HCT116 (cell line): ENCODE results near the gene EPB41L4A. TPM values are rescaled to one million over a fixed set of nuclear protein-coding genes. Genes with fewer than 3 reads are reported as not detected.
A peak's percentile ranks its signal among the peaks of the same experiment; 100 is the strongest.

ENCODE experiments used
- ATAC-seq: fragments of 200-7000 bp; cut with Tn5 transposase; 2 replicates; pipeline ENCODE4 v1.9.1; 2020; ENCODE audit warnings: mild to moderate bottlenecking, moderate library complexity
- BruUV-seq: library from RNA; stranded (reverse); fragments of 400-500 nt; replicated peaks from 2 replicates; lab custom pipeline; 2021; lab: Mats Ljungman, UMichigan
- CTCF ChIA-PET: fragments of 300-600 bp; sonication (Branson Sonifier 250); formaldehyde crosslinking; loops from one replicate; lab custom pipeline; 2021; ENCODE audit warnings: antibody characterized with exemption; lab: Charles Lee
- POLR2A ChIA-PET: fragments of 300-600, 350-600 bp; sonication (Branson Sonifier 250); formaldehyde crosslinking; loops from one replicate; lab custom pipeline; 2021; ENCODE audit warnings: antibody characterized with exemption; lab: Charles Lee
- RAD21 ChIA-PET, 2 experiments: fragments of 300-600 bp; sonication (Branson Sonifier 250); formaldehyde crosslinking; loops; one replicate each; lab custom pipeline; 2023; ENCODE audit warnings: low total read pairs in 2 of 2; ENCODE audit not compliant: uncharacterized antibody in 2 of 2, unreplicated experiment in 2 of 2, low non-redundant PET in 1 of 2; lab: Charles Lee
- DNase-seq: peaks from one replicate; pipeline ENCODE4 v3.0.0-alpha.2; 2010; ENCODE audit warnings: low read depth, low spot score
- H2AFZ ChIP-seq: fragments of 200-600 bp; shearing (Covaris generic), sonication (generic); 2 replicates; pipeline ENCODE4 v1.6.1; 2017; ENCODE audit warnings: low read depth, mixed run types, mixed read lengths, antibody characterized with exemption, low read length; ENCODE audit not compliant: poor library complexity, severe bottlenecking
- H3K27ac ChIP-seq: 2 replicates; pipeline ENCODE4 v1.5.1; 2012; ENCODE audit warnings: low read depth, low read length
- H3K27me3 ChIP-seq: fragments of 200-600 bp; sonication (generic); 2 replicates; pipeline ENCODE4 v1.6.1; 2016; ENCODE audit warnings: mixed run types, low read length, mixed read lengths; ENCODE audit not compliant: insufficient read depth
- H3K36me3 ChIP-seq, 2 experiments: fragments of 200-500 bp in 1 of 2; fragments of 200-600 bp in 1 of 2; sonication (Bioruptor generic) in 1 of 2; sonication (generic) in 1 of 2; 2 replicates each; pipeline versions ENCODE4 v1.5.1 to v1.6.1; 2014 to 2016; ENCODE audit warnings: low read length in 2 of 2, inconsistent platforms in 1 of 2, mixed read lengths in 1 of 2, mixed run types in 1 of 2; ENCODE audit not compliant: insufficient read depth in 2 of 2, control insufficient read depth in 1 of 2
- H3K4me1 ChIP-seq, 2 experiments: fragments of 200-600 bp in 1 of 2; sonication (generic) in 1 of 2; 2 replicates each; pipeline versions ENCODE4 v1.5.1 to v1.6.1; 2012 to 2017; ENCODE audit warnings: low read length in 2 of 2, inconsistent platforms in 1 of 2, mild to moderate bottlenecking in 1 of 2, mixed read lengths in 1 of 2, mixed run types in 1 of 2, moderate library complexity in 1 of 2; ENCODE audit not compliant: insufficient read depth in 2 of 2, control insufficient read depth in 1 of 2
- H3K4me2 ChIP-seq: fragments of 200-600 bp; sonication (generic); 2 replicates; pipeline ENCODE4 v1.6.1; 2017; ENCODE audit warnings: mixed run types, low read length, mixed read lengths
- H3K4me3 ChIP-seq, 2 experiments: fragments of 200-600 bp in 1 of 2; sonication (generic) in 1 of 2; replicated peaks in 1 of 2; 2 replicates each; pipeline ENCODE4 v1.5.1; 2011 to 2016; ENCODE audit warnings: low read length in 2 of 2, control low read depth in 1 of 2, low read depth in 1 of 2, mild to moderate bottlenecking in 1 of 2, mixed read lengths in 1 of 2, mixed run types in 1 of 2
- H3K79me2 ChIP-seq: fragments of 200-600 bp; sonication (generic); 2 replicates; pipeline ENCODE4 v1.6.1; 2017; ENCODE audit warnings: mild to moderate bottlenecking, mixed run types, low read length, moderate library complexity, mixed read lengths; ENCODE audit not compliant: insufficient read depth
- H3K9ac ChIP-seq: fragments of 200-600 bp; sonication (generic); 2 replicates; pipeline ENCODE4 v1.6.1; 2016; ENCODE audit warnings: low read length, mixed read lengths
- H3K9me2 ChIP-seq: fragments of 200-600 bp; sonication (generic), shearing (Covaris generic); 2 replicates; pipeline ENCODE4 v1.6.1; 2017; ENCODE audit warnings: mixed run types, mild to moderate bottlenecking, moderate library complexity; ENCODE audit not compliant: insufficient read depth
- H3K9me3 ChIP-seq, 2 experiments: fragments of 200-500 bp in 1 of 2; fragments of 200-600 bp in 1 of 2; sonication (Bioruptor generic) in 1 of 2; sonication (generic) in 1 of 2; 2 replicates each; pipeline ENCODE4 v1.6.1; 2014 to 2017; ENCODE audit warnings: low read length in 2 of 2, mixed read lengths in 2 of 2, inconsistent platforms in 1 of 2, low read depth in 1 of 2, mild to moderate bottlenecking in 1 of 2, mixed run types in 1 of 2, moderate library complexity in 1 of 2; ENCODE audit not compliant: control insufficient read depth in 1 of 2, insufficient read depth in 1 of 2
- H4K20me1 ChIP-seq: fragments of 200-600 bp; sonication (generic), shearing (Covaris generic); 2 replicates; pipeline ENCODE4 v1.6.1; 2017; ENCODE audit warnings: mixed run types, mild to moderate bottlenecking, moderate library complexity; ENCODE audit not compliant: insufficient read depth
- ATF3 ChIP-seq: IDR thresholded peaks from 2 replicates; pipeline ENCODE4 v1.6.1; 2012
- CBX3 ChIP-seq: IDR thresholded peaks from 2 replicates; pipeline ENCODE4 v1.6.1; 2012; ENCODE audit warnings: low read depth
- EGR1 ChIP-seq: IDR thresholded peaks from 2 replicates; pipeline ENCODE4 v1.6.1; 2012; ENCODE audit warnings: low read depth
- EZH2 ChIP-seq: fragments of 200-600 bp; sonication (generic); IDR thresholded peaks from 2 replicates; pipeline ENCODE4 v1.6.1; 2017; ENCODE audit warnings: antibody characterized with exemption, mixed run types
- EZH2phosphoT487 ChIP-seq: fragments of 200-600 bp; IDR thresholded peaks from 2 replicates; pipeline ENCODE4 v1.6.1; 2018; ENCODE audit warnings: antibody characterized with exemption, borderline replicate concordance
- MAX ChIP-seq: IDR thresholded peaks from 2 replicates; pipeline ENCODE4 v1.6.1; 2012
- POLR2A ChIP-seq: IDR thresholded peaks from 2 replicates; pipeline ENCODE4 v1.7.0; 2011; ENCODE audit warnings: borderline replicate concordance; ENCODE audit not compliant: insufficient read depth, insufficient read length; ENCODE audit errors: extremely low read depth
- POLR2AphosphoS5 ChIP-seq: IDR thresholded peaks from 2 replicates; pipeline ENCODE4 v1.6.1; 2011; ENCODE audit warnings: mild to moderate bottlenecking, low read depth, low read length, moderate library complexity
- RAD21 ChIP-seq: IDR thresholded peaks from 2 replicates; pipeline ENCODE4 v1.6.1; 2012; ENCODE audit warnings: low read depth, mild to moderate bottlenecking
- SP1 ChIP-seq: IDR thresholded peaks from 2 replicates; pipeline ENCODE4 v1.6.1; 2012; ENCODE audit warnings: low read depth
- SRF ChIP-seq: IDR thresholded peaks from 2 replicates; pipeline ENCODE4 v1.6.1; 2012; ENCODE audit warnings: low read depth
- TCF7L2 ChIP-seq: IDR thresholded peaks from 2 replicates; pipeline ENCODE4 v1.7.0; 2011; ENCODE audit warnings: borderline replicate concordance, inconsistent platforms; ENCODE audit not compliant: insufficient read depth, insufficient read length; ENCODE audit errors: extremely low read depth
- YY1 ChIP-seq: IDR thresholded peaks from 2 replicates; pipeline ENCODE4 v1.6.1; 2011; ENCODE audit warnings: low read length, low read depth, moderate library complexity, mild to moderate bottlenecking; ENCODE audit not compliant: insufficient replicate concordance; ENCODE audit errors: extremely low read depth
- ZBTB33 ChIP-seq: IDR thresholded peaks from 2 replicates; pipeline ENCODE4 v1.6.1; 2011; ENCODE audit warnings: mild to moderate bottlenecking, low read length, moderate library complexity; ENCODE audit not compliant: insufficient replicate concordance; ENCODE audit errors: extremely low read depth
- ZFX ChIP-seq: fragments of 450-650 bp; IDR thresholded peaks from 2 replicates; pipeline ENCODE4 v1.6.1; 2017
- intact Hi-C: fragments of 100-400 bp; cut with micrococcal nuclease; formaldehyde crosslinking; loops from 2 replicates; pipeline ENCODE4 v1.10.0; 2022
- total RNA-seq: library from RNA; stranded (reverse); gene quantifications from one replicate; pipeline ENCODE4 v1.2.1, GENCODE V29; 2021; ENCODE audit not compliant: unreplicated experiment
- TF ChIP-seq, protein P1 (sequence below), 3 experiments: fragments of 200-600 bp in 1 of 3; sonication (generic) in 1 of 3; IDR thresholded peaks in 2 of 3; conservative IDR thresholded peaks in 1 of 3; 2 replicates each; pipeline ENCODE4 v1.5.1; 2012 to 2017; ENCODE audit warnings: low read depth in 2 of 3, low read length in 2 of 3, antibody characterized with exemption in 1 of 3, borderline replicate concordance in 1 of 3, control low read depth in 1 of 3, mild to moderate bottlenecking in 1 of 3, mixed read lengths in 1 of 3, mixed run types in 1 of 3, moderate library complexity in 1 of 3; ENCODE audit not compliant: insufficient read depth in 1 of 3

EPB41L4A gene
- total RNA-seq, 1 experiment from 2014 or later = 2.8 TPM

GRCh38 chr5:112163435-112163834 lies 255.6 kb downstream of the EPB41L4A start (continued):
- TF ChIP-seq, protein P1, sequence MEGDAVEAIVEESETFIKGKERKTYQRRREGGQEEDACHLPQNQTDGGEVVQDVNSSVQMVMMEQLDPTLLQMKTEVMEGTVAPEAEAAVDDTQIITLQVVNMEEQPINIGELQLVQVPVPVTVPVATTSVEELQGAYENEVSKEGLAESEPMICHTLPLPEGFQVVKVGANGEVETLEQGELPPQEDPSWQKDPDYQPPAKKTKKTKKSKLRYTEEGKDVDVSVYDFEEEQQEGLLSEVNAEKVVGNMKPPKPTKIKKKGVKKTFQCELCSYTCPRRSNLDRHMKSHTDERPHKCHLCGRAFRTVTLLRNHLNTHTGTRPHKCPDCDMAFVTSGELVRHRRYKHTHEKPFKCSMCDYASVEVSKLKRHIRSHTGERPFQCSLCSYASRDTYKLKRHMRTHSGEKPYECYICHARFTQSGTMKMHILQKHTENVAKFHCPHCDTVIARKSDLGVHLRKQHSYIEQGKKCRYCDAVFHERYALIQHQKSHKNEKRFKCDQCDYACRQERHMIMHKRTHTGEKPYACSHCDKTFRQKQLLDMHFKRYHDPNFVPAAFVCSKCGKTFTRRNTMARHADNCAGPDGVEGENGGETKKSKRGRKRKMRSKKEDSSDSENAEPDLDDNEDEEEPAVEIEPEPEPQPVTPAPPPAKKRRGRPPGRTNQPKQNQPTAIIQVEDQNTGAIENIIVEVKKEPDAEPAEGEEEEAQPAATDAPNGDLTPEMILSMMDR (IDR thresholded peaks at IDR 0.05 in 2 of 3, conservative IDR thresholded peaks at IDR 0.05 in 1 of 3; ENCODE audit: borderline replicate concordance in 1 of 3, insufficient read depth in 1 of 3, low read depth in 2 of 3, low read length in 2 of 3) = no peak
- no peak for TF ChIP-seq SRF

DNA sequence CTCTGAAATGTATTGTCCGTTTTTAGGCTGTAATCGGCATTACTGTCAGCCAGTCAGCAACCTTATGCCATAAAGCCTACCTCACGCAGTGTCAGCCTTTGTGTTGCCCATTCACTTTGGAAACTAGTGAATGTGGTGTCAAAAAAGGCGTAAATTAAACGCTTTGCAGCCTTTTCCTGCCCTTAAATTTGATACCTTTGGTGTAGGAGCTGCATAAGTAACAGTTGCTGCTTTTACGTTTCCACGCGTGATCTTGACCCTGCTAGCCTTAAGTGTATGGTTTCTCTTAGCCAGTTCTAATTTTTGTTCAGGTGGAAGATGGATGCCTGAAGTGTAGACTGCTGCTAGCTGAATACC lies 257.7 kb downstream of the EPB41L4A start:
- peaks cover 33% of the 10 kb centered on the region for H3K79me2 ChIP-seq
- ChIA-PET POLR2A (interaction anchor here (1.0 to 1.7 kb wide), 7 partner anchors 8 to 630 kb away, joined by 3 to 9 read pairs (median 4); no protein-coding TSS in a partner anchor), CTCF (interaction anchor here (1.4 to 2.3 kb wide), 3 partner anchors 15 to 331 kb away, joined by 4 to 6 read pairs (median 6); no protein-coding TSS in a partner anchor), RAD21 (no interaction called here)
- H3K36me3 ChIP-seq = peaks cover 37 to 46% of the 10 kb centered on the region in 2 experiments
- peak overlapping the region; percentile 78 to 96 for H3K4me3 ChIP-seq
- no TSS peak for BruUV-seq
- H3K27ac ChIP-seq = peak overlapping the region; percentile 65
- H3K9me2 ChIP-seq = no peaks in the 10 kb centered on the region
- no peak for ATAC-seq
- no peaks in the 10 kb centered on the region for H3K9me3 ChIP-seq
- intact Hi-C loops = no loop called here
- peak overlapping the region; percentile 82 for H3K4me2 ChIP-seq
- H3K9ac ChIP-seq = peak overlapping the region; percentile 97
- no peaks in the 10 kb centered on the region for H3K27me3 ChIP-seq
- no peak for DNase-seq
- no peak overlapping the region for H2AFZ ChIP-seq
- peaks cover 4 to 15% of the 10 kb centered on the region in 2 experiments; a peak in 3 of 4 replicates for H3K4me1 ChIP-seq
- TF ChIP-seq EZH2 (no peak), POLR2AphosphoS5 (no peak; the same call in 1 of the 2 replicates), SRF (no peak), SP1 (no peak), ATF3 (no peak), TCF7L2 (no peak), MAX (no peak), YY1 (no peak), RAD21 (no peak), ZBTB33 (no peak), EGR1 (no peak), CBX3 (no peak), ZFX (no peak), POLR2A (no peak), EZH2phosphoT487 (no peak)
- peaks cover 33% of the 10 kb centered on the region; the same call in 1 of the 2 replicates for H4K20me1 ChIP-seq
